Caco-2 (cell line): ENCODE data around the gene INPP4A. TPM values are rescaled to one million over a fixed set of nuclear protein-coding genes. Genes with fewer than 3 reads are reported as not detected.

Experiments
- BruUV-seq: library from RNA; stranded (reverse); fragments of 400-500 nt; replicated peaks from 2 replicates; lab custom pipeline; 2021; lab: Mats Ljungman, UMichigan
- CTCF ChIA-PET: fragments of 300-600 bp; sonication (Branson Sonifier 250); formaldehyde crosslinking; loops from one replicate; lab custom pipeline; 2022; ENCODE audit warnings: antibody characterized with exemption; lab: Charles Lee
- POLR2A ChIA-PET: fragments of 300-600 bp; sonication (Branson Sonifier 250); formaldehyde crosslinking; loops from one replicate; lab custom pipeline; 2022; ENCODE audit warnings: antibody characterized with exemption; lab: Charles Lee
- DNase-seq, 2 experiments: peaks; one replicate each; pipeline versions ENCODE4 v3.0.0 to v3.0.0-alpha.2; 2020 to 2022
- H3K27me3 ChIP-seq: replicated peaks from 2 replicates; pipeline ENCODE4 v1.6.0; 2011; ENCODE audit warnings: low read length; ENCODE audit not compliant: control insufficient read depth, insufficient read depth
- H3K36me3 ChIP-seq: 2 replicates; pipeline ENCODE4 v1.5.1; 2011; ENCODE audit warnings: low read length; ENCODE audit not compliant: control insufficient read depth, insufficient read depth
- H3K4me1 ChIP-seq: fragments of 250-450 bp; sonication (Bioruptor Pico); 2 replicates; pipeline ENCODE4 v1.5.1; 2020; ENCODE audit warnings: mild to moderate bottlenecking
- H3K4me3 ChIP-seq: 2 replicates; pipeline ENCODE4 v1.5.1; 2011; ENCODE audit warnings: low read depth, mild to moderate bottlenecking, control low read depth, low read length
- H3K9me3 ChIP-seq: fragments of 250-450 bp; sonication (Bioruptor Pico); 2 replicates; pipeline ENCODE4 v1.5.1; 2020; ENCODE audit warnings: mild to moderate bottlenecking, moderate library complexity
- H3K27ac Mint-ChIP-seq: one replicate; pipeline ENCODE4 v1.8.0; 2022; ENCODE audit warnings: mixed read lengths; ENCODE audit not compliant: unreplicated experiment
- H3K27me3 Mint-ChIP-seq: one replicate; pipeline ENCODE4 v1.8.0; 2022; ENCODE audit warnings: mixed read lengths; ENCODE audit not compliant: insufficient read depth, unreplicated experiment
- H3K36me3 Mint-ChIP-seq: one replicate; pipeline ENCODE4 v1.8.0; 2022; ENCODE audit warnings: mild to moderate bottlenecking, mixed read lengths; ENCODE audit not compliant: insufficient read depth, unreplicated experiment
- H3K4me1 Mint-ChIP-seq: one replicate; pipeline ENCODE4 v1.8.0; 2022; ENCODE audit warnings: low read depth, mixed read lengths; ENCODE audit not compliant: unreplicated experiment
- H3K4me3 Mint-ChIP-seq: one replicate; pipeline ENCODE4 v1.8.0; 2022; ENCODE audit warnings: mild to moderate bottlenecking, moderate library complexity, mixed read lengths; ENCODE audit not compliant: unreplicated experiment
- H3K9me3 Mint-ChIP-seq: one replicate; pipeline ENCODE4 v1.8.0; 2022; ENCODE audit warnings: mixed read lengths; ENCODE audit not compliant: unreplicated experiment
- CTCF ChIP-seq, 2 experiments: fragments of 200-600 bp in 1 of 2; IDR thresholded peaks; 1 replicate in 1 of 2; 2 replicates in 1 of 2; pipeline versions ENCODE4 v1.5.1 to v1.8.0; 2011 to 2022; ENCODE audit warnings: antibody characterized with exemption in 1 of 2, control low read depth in 1 of 2, inconsistent platforms in 1 of 2, low read depth in 1 of 2, low read length in 1 of 2, mild to moderate bottlenecking in 1 of 2, moderate library complexity in 1 of 2; ENCODE audit not compliant: insufficient read depth in 1 of 2, severe bottlenecking in 1 of 2, unreplicated experiment in 1 of 2
- intact Hi-C: fragments of 100-400 bp; cut with micrococcal nuclease; formaldehyde crosslinking; loops from one replicate; pipeline ENCODE4 v1.10.0; 2022; ENCODE audit not compliant: unreplicated experiment
- total RNA-seq: library from RNA; stranded (reverse); gene quantifications from 2 replicates; pipeline ENCODE4 v1.2.3, GENCODE V29; 2022

INPP4A gene
- total RNA-seq, 1 experiment from 2014 or later = 26.3 TPM

- H3K9me3 ChIP-seq = no peaks in the 10 kb centered on the region
- intact Hi-C loops = no loop called here
- no peak overlapping the region for H3K27ac Mint-ChIP-seq
These were observed 64.0 kb downstream of the INPP4A start for GRCh38 chr2:98508709-98509066.

GRCh38 chr2:98509542-98510321 lies 65.1 kb downstream of the INPP4A start:
- no peak for TF ChIP-seq CTCF (IDR thresholded peaks at IDR 0.05; ENCODE audit: insufficient read depth in 1 of 2, low read depth in 1 of 2, low read length in 1 of 2, severe bottlenecking in 1 of 2, unreplicated experiment in 1 of 2)
- Mint-ChIP-seq H3K4me3 (no peak overlapping the region), H3K27ac (no peak overlapping the region), H3K36me3 (no peaks in the 10 kb centered on the region), H3K4me1 (no peaks in the 10 kb centered on the region), H3K9me3 (no peaks in the 10 kb centered on the region), H3K27me3 (no peaks in the 10 kb centered on the region)
- intact Hi-C loops = no loop called here
- ChIA-PET POLR2A (no interaction called here), CTCF (no interaction called here)
- no peak for DNase-seq
- no peaks in the 10 kb centered on the region for H3K36me3 ChIP-seq
- no peaks in the 10 kb centered on the region for H3K27me3 ChIP-seq
- H3K4me1 ChIP-seq = no peaks in the 10 kb centered on the region
- no peak overlapping the region for H3K4me3 ChIP-seq
- no peaks in the 10 kb centered on the region for H3K9me3 ChIP-seq
- BruUV-seq = no TSS peak

More at GRCh38 chr2:98508709-98509066, 64.0 kb downstream of the INPP4A start:
- Mint-ChIP-seq H3K27me3 (no peaks in the 10 kb centered on the region), H3K4me1 (no peaks in the 10 kb centered on the region), H3K4me3 (no peak overlapping the region), H3K9me3 (no peaks in the 10 kb centered on the region), H3K36me3 (no peaks in the 10 kb centered on the region)
- no peak for DNase-seq
- BruUV-seq = no TSS peak
- H3K4me1 ChIP-seq = no peaks in the 10 kb centered on the region
- H3K4me3 ChIP-seq = no peak overlapping the region
- CTCF ChIA-PET = no interaction called here
- H3K27me3 ChIP-seq = no peaks in the 10 kb centered on the region
- no peak for TF ChIP-seq CTCF (IDR thresholded peaks at IDR 0.05; ENCODE audit: insufficient read depth in 1 of 2, low read depth in 1 of 2, low read length in 1 of 2, severe bottlenecking in 1 of 2, unreplicated experiment in 1 of 2)
- no peaks in the 10 kb centered on the region for H3K36me3 ChIP-seq
- POLR2A ChIA-PET = no interaction called here

GRCh38 chr2:98510322-98510662 lies 65.6 kb downstream of the INPP4A start:
- Mint-ChIP-seq H3K4me1 (no peaks in the 10 kb centered on the region), H3K9me3 (no peaks in the 10 kb centered on the region), H3K36me3 (peaks cover 1% of the 10 kb centered on the region), H3K4me3 (no peak overlapping the region), H3K27me3 (no peaks in the 10 kb centered on the region), H3K27ac (no peak overlapping the region)
- Histone ChIP-seq H3K36me3 (no peaks in the 10 kb centered on the region), H3K4me1 (no peaks in the 10 kb centered on the region), H3K9me3 (no peaks in the 10 kb centered on the region), H3K4me3 (no peak overlapping the region), H3K27me3 (no peaks in the 10 kb centered on the region)
- intact Hi-C loops = no loop called here
- ChIA-PET POLR2A (no interaction called here), CTCF (no interaction called here)
- no peak for DNase-seq
- no TSS peak for BruUV-seq
- TF ChIP-seq CTCF (IDR thresholded peaks at IDR 0.05; ENCODE audit: insufficient read depth in 1 of 2, low read depth in 1 of 2, low read length in 1 of 2, severe bottlenecking in 1 of 2, unreplicated experiment in 1 of 2) = no peak
